ENCODE results near the gene HIC1. TPM values are rescaled to one million over a fixed set of nuclear protein-coding genes. Genes with fewer than 3 reads are reported as not detected.
"Not testable (repeated sequence)": the region's sequence is repeated elsewhere in the genome, so short reads cannot be mapped to it uniquely, and the experiment has no call there.

The HIC1 gene
- total and polyA plus RNA-seq, 2 experiments from 2014 or later = 9.4 to 10.2 TPM

DNA sequence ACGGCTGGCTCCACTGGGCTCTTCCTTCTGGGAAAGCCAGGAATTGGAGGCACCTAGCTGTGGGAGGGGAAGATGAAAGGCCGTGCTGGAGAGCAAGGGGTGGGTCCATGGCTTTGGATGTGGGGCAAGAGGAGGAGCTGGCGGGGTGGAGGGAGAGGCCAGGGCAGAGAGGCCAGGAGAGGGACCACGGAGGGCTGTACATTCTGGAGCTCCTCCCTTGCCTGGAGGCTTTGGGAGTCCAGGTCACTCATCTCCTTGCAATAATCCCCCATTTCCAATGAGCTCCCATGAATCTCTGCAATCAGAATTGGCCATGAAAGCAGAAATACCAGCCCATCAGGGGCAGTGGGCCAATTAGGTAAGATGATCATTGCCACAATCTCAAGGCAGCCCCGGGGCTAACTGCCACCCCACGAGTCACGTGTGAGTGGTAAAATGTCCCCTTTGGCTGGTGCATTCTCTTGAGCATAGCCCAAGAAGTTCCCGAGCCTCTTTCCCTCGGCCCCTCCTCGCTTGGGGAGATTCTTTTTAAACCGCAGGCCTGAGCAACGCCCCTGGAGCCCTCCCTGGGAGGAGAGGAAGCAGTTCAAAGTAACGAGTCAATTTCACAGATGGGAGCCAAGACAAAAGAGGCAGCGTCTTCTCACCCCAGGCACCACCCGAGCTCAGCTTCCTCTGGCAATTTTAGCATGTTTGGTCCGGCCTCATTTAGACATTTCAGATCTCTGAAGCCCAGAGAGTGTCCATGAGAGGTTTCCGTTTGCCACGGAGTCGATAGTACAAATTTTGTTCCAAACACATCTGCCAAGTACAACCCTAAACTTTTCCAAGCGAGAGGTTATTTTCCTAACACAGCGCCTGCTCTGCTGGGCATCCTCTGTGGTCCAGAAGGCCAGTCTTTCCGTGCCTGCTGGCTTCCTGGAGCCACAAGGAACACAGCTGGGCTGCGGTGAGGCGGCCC lies 43.2 kb upstream of the HIC1 start:
- H3K27me3 ChIP-seq = no peaks in the 10 kb centered on the region
- H3K27ac ChIP-seq = no peak overlapping the region
- TF ChIP-seq, protein P1, sequence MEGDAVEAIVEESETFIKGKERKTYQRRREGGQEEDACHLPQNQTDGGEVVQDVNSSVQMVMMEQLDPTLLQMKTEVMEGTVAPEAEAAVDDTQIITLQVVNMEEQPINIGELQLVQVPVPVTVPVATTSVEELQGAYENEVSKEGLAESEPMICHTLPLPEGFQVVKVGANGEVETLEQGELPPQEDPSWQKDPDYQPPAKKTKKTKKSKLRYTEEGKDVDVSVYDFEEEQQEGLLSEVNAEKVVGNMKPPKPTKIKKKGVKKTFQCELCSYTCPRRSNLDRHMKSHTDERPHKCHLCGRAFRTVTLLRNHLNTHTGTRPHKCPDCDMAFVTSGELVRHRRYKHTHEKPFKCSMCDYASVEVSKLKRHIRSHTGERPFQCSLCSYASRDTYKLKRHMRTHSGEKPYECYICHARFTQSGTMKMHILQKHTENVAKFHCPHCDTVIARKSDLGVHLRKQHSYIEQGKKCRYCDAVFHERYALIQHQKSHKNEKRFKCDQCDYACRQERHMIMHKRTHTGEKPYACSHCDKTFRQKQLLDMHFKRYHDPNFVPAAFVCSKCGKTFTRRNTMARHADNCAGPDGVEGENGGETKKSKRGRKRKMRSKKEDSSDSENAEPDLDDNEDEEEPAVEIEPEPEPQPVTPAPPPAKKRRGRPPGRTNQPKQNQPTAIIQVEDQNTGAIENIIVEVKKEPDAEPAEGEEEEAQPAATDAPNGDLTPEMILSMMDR (IDR thresholded peaks at IDR 0.05; ENCODE audit: poor library complexity) = no peak
- TF ChIP-seq EZH2phosphoT487 (IDR thresholded peaks at IDR 0.05; ENCODE audit: low read depth, severe bottlenecking, unreplicated experiment) (no peak), EZH2 (IDR thresholded peaks at IDR 0.05; ENCODE audit: borderline replicate concordance) (no peak)
- H2AFZ ChIP-seq = no peak overlapping the region
- DNase-seq (ENCODE audit: low spot score) = no peak
- no peaks in the 10 kb centered on the region for H3K9me2 ChIP-seq (replicated peaks; ENCODE audit: insufficient read depth)
- H3K9me3 ChIP-seq (ENCODE audit: low read depth) = no peaks in the 10 kb centered on the region
- no peaks in the 10 kb centered on the region for H3K79me2 ChIP-seq
- H3K36me3 ChIP-seq (replicated peaks; ENCODE audit: insufficient read depth, low read depth) = no peaks in the 10 kb centered on the region
- H4K20me1 ChIP-seq (ENCODE audit: insufficient read depth, poor library complexity, severe bottlenecking) = no peaks in the 10 kb centered on the region
- 50% methylated on average over 24 of the region's 24 CpGs for WGBS (ENCODE audit: low lambda C conversion rate, missing lambda C conversion rate)
- H3K4me3 ChIP-seq = no peak overlapping the region
- H3K4me2 ChIP-seq = peak overlapping the region; percentile 13
- H3K4me1 ChIP-seq (ENCODE audit: insufficient read depth) = peaks cover 9% of the 10 kb centered on the region

DNA sequence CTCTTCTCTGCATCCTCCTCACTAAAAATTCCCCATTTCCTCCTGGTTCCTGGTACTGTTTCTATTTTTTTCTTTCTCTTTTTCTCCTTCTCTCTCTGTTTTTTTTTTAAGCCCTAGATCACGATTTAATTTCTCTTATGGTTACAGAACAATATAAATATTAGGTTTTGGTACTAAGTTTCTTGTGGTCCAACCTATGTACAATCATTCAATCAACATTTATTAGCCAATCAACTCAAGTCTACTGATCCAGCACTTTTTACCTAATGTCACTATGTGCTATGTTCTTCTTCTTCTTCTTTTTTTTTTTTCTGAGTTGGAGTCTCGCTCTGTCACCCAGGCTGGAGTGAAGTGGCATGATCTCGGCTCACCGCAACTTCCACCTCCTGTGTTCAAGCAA lies 42.4 kb upstream of the HIC1 start:
- H3K79me2 ChIP-seq = no peaks in the 10 kb centered on the region
- 97% methylated on average over 4 of the region's 4 CpGs for WGBS (ENCODE audit: low lambda C conversion rate, missing lambda C conversion rate)
- no peak overlapping the region for H3K4me2 ChIP-seq
- H3K27me3 ChIP-seq = no peaks in the 10 kb centered on the region
- H3K27ac ChIP-seq = no peak overlapping the region
- no peak for TF ChIP-seq EZH2phosphoT487 (IDR thresholded peaks at IDR 0.05; ENCODE audit: low read depth, severe bottlenecking, unreplicated experiment)
- TF ChIP-seq, protein P1 (IDR thresholded peaks at IDR 0.05; ENCODE audit: poor library complexity) = no peak
- TF ChIP-seq EZH2 (IDR thresholded peaks at IDR 0.05; ENCODE audit: borderline replicate concordance) = no peak
- no peak for DNase-seq (ENCODE audit: low spot score)
- H3K4me3 ChIP-seq = no peak overlapping the region
- no peaks in the 10 kb centered on the region for H3K36me3 ChIP-seq (replicated peaks; ENCODE audit: insufficient read depth, low read depth)
- H3K9me3 ChIP-seq (ENCODE audit: low read depth) = no peaks in the 10 kb centered on the region
- H3K9me2 ChIP-seq (replicated peaks; ENCODE audit: insufficient read depth) = no peaks in the 10 kb centered on the region
- H3K4me1 ChIP-seq (ENCODE audit: insufficient read depth) = peaks cover 9% of the 10 kb centered on the region
- H2AFZ ChIP-seq = no peak overlapping the region
- H4K20me1 ChIP-seq (ENCODE audit: insufficient read depth, poor library complexity, severe bottlenecking) = no peaks in the 10 kb centered on the region

DNA sequence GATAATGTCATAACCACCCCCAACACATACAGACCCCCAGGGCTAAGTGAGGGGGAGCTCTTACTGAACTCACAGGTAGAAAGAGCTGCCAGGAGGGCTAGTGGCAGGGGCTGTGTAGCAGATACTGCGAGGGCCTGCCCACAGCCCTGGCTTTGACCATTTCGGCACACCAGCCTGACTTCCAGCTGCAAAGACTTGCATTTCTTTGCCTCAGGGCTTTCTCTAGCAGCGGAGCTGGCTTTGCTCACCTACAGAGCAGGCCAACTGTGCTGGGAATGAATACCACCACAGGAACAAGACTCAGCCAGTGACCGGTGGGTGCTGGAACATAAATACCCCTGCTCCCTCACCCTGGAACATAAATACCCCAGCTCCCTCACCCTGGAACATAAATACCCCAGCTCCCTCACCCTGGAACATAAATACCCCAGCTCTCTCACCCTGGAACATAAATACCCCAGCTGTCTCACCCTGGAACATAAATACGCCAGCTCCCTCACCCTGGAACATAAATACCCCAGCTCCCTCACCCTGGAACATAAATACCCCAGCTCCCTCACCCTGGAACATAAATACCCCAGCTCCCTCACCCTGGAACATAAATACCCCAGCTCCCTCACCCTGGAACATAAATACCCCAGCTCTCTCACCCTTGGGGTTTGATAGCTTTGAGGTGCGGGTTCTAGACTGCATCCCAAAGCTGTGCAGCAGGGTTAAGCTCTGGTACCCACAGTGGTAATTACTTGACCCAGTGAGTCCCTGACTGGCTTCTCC lies 41.5 kb upstream of the HIC1 start:
- not testable (repeated sequence) for H3K4me2 ChIP-seq; H3K4me1 ChIP-seq (ENCODE audit: insufficient read depth)
- WGBS (ENCODE audit: low lambda C conversion rate, missing lambda C conversion rate) = 69% methylated on average over 5 of the region's 6 CpGs

DNA sequence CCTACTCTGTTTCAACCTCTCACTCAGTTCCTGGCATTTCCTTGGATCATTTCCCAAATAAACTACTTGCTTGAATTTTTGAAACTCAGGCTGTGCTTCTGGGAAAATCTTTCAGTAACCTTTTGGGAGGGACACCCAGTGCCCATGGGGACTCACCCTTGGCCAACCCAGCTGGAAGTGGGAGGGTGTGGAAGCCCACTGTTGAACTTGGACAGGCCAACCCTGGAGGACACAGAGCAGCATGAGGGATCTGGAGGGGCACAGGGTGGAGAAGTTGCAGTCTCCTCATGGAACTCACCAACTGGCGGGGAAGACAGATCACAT lies 40.9 kb upstream of the HIC1 start:
- Histone ChIP-seq H3K9me2 (replicated peaks; ENCODE audit: insufficient read depth) (no peaks in the 10 kb centered on the region), H3K27me3 (peaks cover 14% of the 10 kb centered on the region), H3K4me3 (no peak overlapping the region), H3K4me2 (no peak overlapping the region), H3K9me3 (ENCODE audit: low read depth) (no peaks in the 10 kb centered on the region), H3K4me1 (ENCODE audit: insufficient read depth) (peaks cover 9% of the 10 kb centered on the region), H2AFZ (no peak overlapping the region), H3K36me3 (replicated peaks; ENCODE audit: insufficient read depth, low read depth) (no peaks in the 10 kb centered on the region), H3K27ac (no peak overlapping the region), H3K79me2 (no peaks in the 10 kb centered on the region), H4K20me1 (ENCODE audit: insufficient read depth, poor library complexity, severe bottlenecking) (no peaks in the 10 kb centered on the region)
- no peak for TF ChIP-seq EZH2 (IDR thresholded peaks at IDR 0.05; ENCODE audit: borderline replicate concordance)
- TF ChIP-seq, protein P1 (IDR thresholded peaks at IDR 0.05; ENCODE audit: poor library complexity) = no peak
- TF ChIP-seq EZH2phosphoT487 (IDR thresholded peaks at IDR 0.05; ENCODE audit: low read depth, severe bottlenecking, unreplicated experiment) = no peak
- DNase-seq (ENCODE audit: low spot score) = no peak
- WGBS (ENCODE audit: low lambda C conversion rate, missing lambda C conversion rate) = 92% methylated on average over 1 of the region's 1 CpG

More for the DNA sequence above, 41.5 kb upstream of the HIC1 start:
- not testable (repeated sequence) for H3K9me3 ChIP-seq (ENCODE audit: low read depth); H3K4me3 ChIP-seq; H3K79me2 ChIP-seq; H2AFZ ChIP-seq; H4K20me1 ChIP-seq (ENCODE audit: insufficient read depth, poor library complexity, severe bottlenecking); H3K27ac ChIP-seq; H3K9me2 ChIP-seq (replicated peaks; ENCODE audit: insufficient read depth); H3K27me3 ChIP-seq; H3K36me3 ChIP-seq (replicated peaks; ENCODE audit: insufficient read depth, low read depth); DNase-seq (ENCODE audit: low spot score)
